ENCODE measurements around the gene SLC12A5. TPM values are rescaled to one million over a fixed set of nuclear protein-coding genes. Genes with fewer than 3 reads are reported as not detected.
"Not testable (repeated sequence)": the region's sequence is repeated elsewhere in the genome, so short reads cannot be mapped to it uniquely, and the experiment has no call there.

SLC12A5 gene
- total RNA-seq, 4 donors from 2014 or later: not detected

GRCh38 chr20:46088409-46089166, 59.6 kb downstream of the SLC12A5 start:
- 2 to 3% methylated on average over 15 to 22 of the region's 22 CpGs for WGBS, 2 donors

GRCh38 chr20:46089167-46089416, 60.1 kb downstream of the SLC12A5 start:
- Histone ChIP-seq H3K9me3 (no peaks in the 10 kb centered on the region), H3K4me1 (peaks cover 10 to 58% (median 44%) of the 10 kb centered on the region in 3 donors), H3K36me3 (no peaks in the 10 kb centered on the region), H3K27me3 (no peaks in the 10 kb centered on the region), H3K4me3 (peak overlapping the region; percentile 74 to 88 (median 82)), H3K27ac (peak overlapping the region; percentile 92 to 99 (median 98))
- TF ChIP-seq POLR2A (IDR thresholded peaks at IDR 0.05): no peak
- TF ChIP-seq CTCF (IDR thresholded peaks at IDR 0.05): no peak
- DNase-seq: no peak
- intact Hi-C loops (cut with DNase I): no loop called here
- WGBS, 2 donors: 1% methylated on average over 26 of the region's 31 CpGs; no CpG with 5 or more reads in 1 of the 2 donors

More at GRCh38 chr20:46088409-46089166, 59.6 kb downstream of the SLC12A5 start:
- peak overlapping the region; percentile 74 to 88 (median 82) for H3K4me3 ChIP-seq
- H3K27me3 ChIP-seq: no peaks in the 10 kb centered on the region
- DNase-seq: no peak
- intact Hi-C loops (cut with DNase I): no loop called here
- no peaks in the 10 kb centered on the region for H3K9me3 ChIP-seq
- no peak for TF ChIP-seq POLR2A (IDR thresholded peaks at IDR 0.05)
- TF ChIP-seq CTCF (IDR thresholded peaks at IDR 0.05): no peak
- peaks cover 10 to 63% (median 44%) of the 10 kb centered on the region in 3 donors for H3K4me1 ChIP-seq
- H3K36me3 ChIP-seq: no peaks in the 10 kb centered on the region
- H3K27ac ChIP-seq: peak overlapping the region; percentile 92 to 99 (median 98)

- Histone ChIP-seq H3K4me3 (peak within 1 kb of the TSS; percentile 74 to 88 (median 82)), H3K27me3 (no peaks in the 10 kb centered on the region), H3K9me3 (no peaks in the 10 kb centered on the region), H3K4me1 (peaks cover 10 to 52% (median 43%) of the 10 kb centered on the region in 3 donors), H3K27ac (peak within 1 kb of the TSS; percentile 92 to 99 (median 98)), H3K36me3 (no peaks in the 10 kb centered on the region)
- peak in 5 of 6 experiments; percentile 5 to 36 (median 12) for TF ChIP-seq CTCF (IDR thresholded peaks at IDR 0.05)
- peak in 2 of 4 donors; percentile 79 to 89 for TF ChIP-seq POLR2A (IDR thresholded peaks at IDR 0.05)
- WGBS, 2 donors: 0% methylated on average over 6 to 10 of the region's 100 CpGs
- DNase-seq: peak; percentile 75
- intact Hi-C loops (cut with DNase I): no loop called here
These were observed 60.7 kb downstream of the SLC12A5 start, which contains the start of gene NCOA5 for GRCh38 chr20:46089417-46090388. NCOA5 (minus strand) TSS chr20:46089962; CDS start chr20:46079424, 10,538 bp downstream.

GRCh38 chr20:46091622-46092535, 62.9 kb downstream of the SLC12A5 start:
- WGBS, 2 donors: 89 to 100% methylated on average over 1 to 12 of the region's 52 CpGs
- H3K27ac ChIP-seq; H3K36me3 ChIP-seq; H3K9me3 ChIP-seq; intact Hi-C loops (cut with DNase I); H3K4me3 ChIP-seq; H3K27me3 ChIP-seq; DNase-seq: not testable (repeated sequence)
- H3K4me1 ChIP-seq: peaks cover 0 to 30% (median 23%) of the 10 kb centered on the region in 3 donors

GRCh38 chr20:46093531-46093930, 64.5 kb downstream of the SLC12A5 start:
- TF ChIP-seq CTCF (IDR thresholded peaks at IDR 0.05) (no peak), POLR2A (IDR thresholded peaks at IDR 0.05) (no peak)
- intact Hi-C loops (cut with DNase I): no loop called here
- WGBS, 2 donors: 69% methylated on average over 2 of the region's 2 CpGs
- no peak overlapping the region for H3K4me3 ChIP-seq
- peaks cover 0 to 14% (median 6%) of the 10 kb centered on the region in 3 donors for H3K4me1 ChIP-seq
- peaks cover 0 to 10% (median 1%) of the 10 kb centered on the region in 4 donors for H3K27me3 ChIP-seq
- no peaks in the 10 kb centered on the region for H3K36me3 ChIP-seq
- no peaks in the 10 kb centered on the region for H3K9me3 ChIP-seq
- no peak for DNase-seq
- no peak overlapping the region for H3K27ac ChIP-seq
